G401.6 (cell line): Measurements from ENCODE around the gene PCDHA4.

ENCODE experiments used
- FAIRE-seq: peaks from 2 replicates; lab custom pipeline; 2012; peaks lifted over from hg19 to GRCh38; lab: Jason Lieb, UNC

PCDHA4 gene

DNA sequence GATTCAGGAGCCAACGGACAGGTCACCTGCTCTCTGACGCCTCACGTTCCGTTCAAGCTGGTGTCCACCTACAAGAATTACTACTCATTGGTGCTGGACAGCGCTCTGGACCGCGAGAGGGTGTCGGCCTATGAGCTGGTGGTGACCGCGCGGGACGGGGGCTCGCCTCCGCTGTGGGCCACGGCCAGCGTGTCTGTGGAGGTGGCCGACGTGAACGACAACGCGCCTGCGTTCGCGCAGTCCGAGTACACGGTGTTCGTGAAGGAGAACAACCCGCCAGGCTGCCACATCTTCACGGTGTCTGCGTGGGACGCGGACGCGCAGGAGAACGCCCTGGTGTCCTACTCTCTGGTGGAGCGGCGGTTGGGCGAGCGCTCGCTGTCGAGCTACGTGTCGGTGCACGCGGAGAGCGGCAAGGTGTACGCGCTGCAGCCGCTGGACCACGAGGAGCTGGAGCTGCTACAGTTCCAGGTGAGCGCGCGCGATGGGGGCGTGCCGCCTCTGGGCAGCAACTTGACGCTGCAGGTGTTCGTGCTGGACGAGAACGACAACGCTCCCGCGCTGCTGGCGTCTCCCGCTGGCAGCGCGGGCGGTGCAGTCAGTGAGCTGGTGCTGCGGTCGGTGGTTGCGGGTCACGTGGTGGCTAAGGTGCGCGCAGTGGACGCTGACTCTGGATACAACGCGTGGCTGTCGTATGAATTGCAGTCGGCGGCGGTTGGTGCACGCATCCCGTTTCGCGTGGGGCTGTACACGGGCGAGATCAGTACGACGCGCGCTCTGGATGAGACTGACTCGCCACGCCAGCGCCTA lies 50.5 kb downstream of the PCDHA4 start:
- no peak for FAIRE-seq

DNA sequence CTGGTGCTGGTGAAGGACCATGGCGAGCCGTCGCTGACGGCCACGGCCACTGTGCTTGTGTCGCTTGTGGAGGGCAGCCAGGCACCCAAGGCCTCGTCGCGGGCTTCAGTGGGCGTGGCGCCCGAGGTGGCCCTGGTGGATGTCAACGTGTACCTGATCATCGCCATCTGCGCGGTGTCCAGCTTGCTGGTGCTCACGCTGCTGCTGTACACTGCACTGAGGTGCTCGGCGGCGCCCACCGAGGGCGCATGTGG lies 51.0 kb downstream of the PCDHA4 start:
- no peak for FAIRE-seq

DNA sequence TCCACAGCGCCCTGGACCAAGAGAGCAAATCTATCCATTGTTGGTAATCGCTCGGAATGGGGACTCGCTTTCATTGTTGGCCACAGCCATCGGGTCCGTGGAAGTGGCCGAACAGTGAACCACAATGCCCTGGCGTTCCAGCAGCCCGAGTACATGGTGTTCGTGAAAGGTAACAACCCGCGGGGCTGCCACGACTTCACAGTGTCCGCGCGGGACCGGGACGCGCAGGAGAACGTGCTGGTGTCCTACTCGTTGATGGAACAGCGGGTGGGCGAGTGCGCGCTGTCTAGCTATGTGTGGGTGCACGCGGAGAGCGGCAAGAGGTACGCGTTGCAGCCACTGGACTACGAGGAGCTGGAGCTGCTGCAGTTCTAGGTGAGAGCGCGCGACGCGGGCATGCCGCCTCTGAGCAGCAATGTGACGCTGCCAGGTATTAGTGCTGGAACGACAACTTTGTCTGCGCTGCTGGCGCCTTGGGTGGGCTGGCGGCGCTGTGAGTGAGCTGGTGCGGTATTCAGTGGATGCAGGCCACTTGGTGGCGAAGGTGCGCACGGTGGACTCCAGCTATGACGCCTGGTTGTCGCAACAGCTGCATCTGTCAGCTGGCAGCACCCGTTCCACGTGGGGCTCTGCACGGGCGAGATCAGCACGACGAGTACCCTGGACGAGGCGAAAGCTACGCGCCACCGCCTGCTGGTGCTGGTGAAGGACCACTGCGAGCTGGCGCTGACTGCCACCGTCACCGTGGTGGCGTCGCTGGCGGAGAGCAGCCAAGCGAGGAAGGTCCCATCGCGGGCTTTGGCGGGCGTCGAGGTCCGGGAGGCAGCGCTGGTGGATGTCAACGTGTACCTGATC lies 55.8 kb downstream of the PCDHA4 start:
- no peak for FAIRE-seq
